Neural progenitor cell (in vitro differentiated cells): ENCODE data around the gene IFT25. TPM values are rescaled to one million over a fixed set of nuclear protein-coding genes. Genes with fewer than 3 reads are reported as not detected.

Source experiments
- DNase-seq: peaks from one replicate; pipeline ENCODE4 v3.0.0-alpha.2; 2016; ENCODE audit warnings: low spot score
- H2AFZ ChIP-seq: fragments of 200-600 bp; sonication (generic); replicated peaks from 2 replicates; pipeline ENCODE4 v1.6.1; 2016; ENCODE audit warnings: antibody characterized with exemption
- H3F3A ChIP-seq: fragments of 200-600 bp; sonication (generic); 2 replicates; pipeline ENCODE4 v1.6.1; 2016; ENCODE audit warnings: antibody characterized with exemption, low read depth
- H3K27ac ChIP-seq: fragments of 200-600 bp; sonication (generic); 2 replicates; pipeline ENCODE4 v1.5.1; 2016; ENCODE audit warnings: mild to moderate bottlenecking
- H3K27me3 ChIP-seq: fragments of 200-600 bp; sonication (generic); 2 replicates; pipeline ENCODE4 v1.6.1; 2016; ENCODE audit warnings: mild to moderate bottlenecking, moderate library complexity
- H3K36me3 ChIP-seq: fragments of 200-600 bp; sonication (generic); 2 replicates; pipeline ENCODE4 v1.5.1; 2016
- H3K4me1 ChIP-seq: fragments of 200-600 bp; sonication (generic); 2 replicates; pipeline ENCODE4 v1.6.1; 2016; ENCODE audit warnings: mixed run types
- H3K4me2 ChIP-seq: fragments of 200-600 bp; sonication (generic); 2 replicates; pipeline ENCODE4 v1.6.1; 2016
- H3K4me3 ChIP-seq: fragments of 200-600 bp; sonication (generic); 2 replicates; pipeline ENCODE4 v1.5.1; 2016
- H3K79me2 ChIP-seq: fragments of 200-600 bp; sonication (generic); 2 replicates; pipeline ENCODE4 v1.6.1; 2016; ENCODE audit warnings: low read depth
- H3K9ac ChIP-seq: fragments of 200-600 bp; sonication (generic); 2 replicates; pipeline ENCODE4 v1.6.1; 2016
- H3K9me3 ChIP-seq: fragments of 200-600 bp; sonication (generic); 2 replicates; pipeline ENCODE4 v1.5.1; 2016; ENCODE audit warnings: low read depth
- H4K20me1 ChIP-seq: fragments of 200-600 bp; sonication (generic); 2 replicates; pipeline ENCODE4 v1.6.1; 2016; ENCODE audit warnings: low read depth
- H3K27ac Mint-ChIP-seq: 3 replicates; pipeline ENCODE4 v1.8.0; 2021; ENCODE audit warnings: mixed read lengths
- H3K27me3 Mint-ChIP-seq: 2 replicates; pipeline ENCODE4 v1.8.0; 2022; ENCODE audit warnings: low read depth, mild to moderate bottlenecking, inconsistent platforms, moderate library complexity, mixed read lengths; ENCODE audit not compliant: insufficient read depth
- H3K36me3 Mint-ChIP-seq: 3 replicates; pipeline ENCODE4 v1.8.0; 2021; ENCODE audit warnings: mixed read lengths
- H3K4me1 Mint-ChIP-seq: 3 replicates; pipeline ENCODE4 v1.8.0; 2021; ENCODE audit warnings: mixed read lengths
- H3K4me3 Mint-ChIP-seq: 3 replicates; pipeline ENCODE4 v1.8.0; 2021; ENCODE audit warnings: mild to moderate bottlenecking, moderate library complexity, mixed read lengths
- H3K9me3 Mint-ChIP-seq: 3 replicates; pipeline ENCODE4 v1.8.0; 2020; ENCODE audit warnings: mixed read lengths
- CTCF ChIP-seq: fragments of 200-600 bp; sonication (generic); IDR thresholded peaks from 2 replicates; pipeline ENCODE4 v1.5.1; 2017; ENCODE audit warnings: antibody characterized with exemption, mild to moderate bottlenecking
- EZH2 ChIP-seq: fragments of 200-600 bp; sonication (generic); IDR thresholded peaks from 2 replicates; pipeline ENCODE4 v1.6.1; 2017; ENCODE audit warnings: antibody characterized with exemption, mild to moderate bottlenecking, moderate library complexity
- EZH2phosphoT487 ChIP-seq: fragments of 200-600 bp; sonication (generic); IDR thresholded peaks from 2 replicates; pipeline ENCODE4 v1.6.1; 2017; ENCODE audit warnings: antibody characterized with exemption
- total RNA-seq: library from RNA; depleted of rRNA; stranded (reverse); fragments of >200 nt; gene quantifications from 2 replicates; pipeline ENCODE4 v1.2.3, GENCODE V29; 2015; ENCODE audit warnings: low replicate concordance

IFT25 gene
- total RNA-seq, 1 donor from 2014 or later, result 54.0 TPM

DNA sequence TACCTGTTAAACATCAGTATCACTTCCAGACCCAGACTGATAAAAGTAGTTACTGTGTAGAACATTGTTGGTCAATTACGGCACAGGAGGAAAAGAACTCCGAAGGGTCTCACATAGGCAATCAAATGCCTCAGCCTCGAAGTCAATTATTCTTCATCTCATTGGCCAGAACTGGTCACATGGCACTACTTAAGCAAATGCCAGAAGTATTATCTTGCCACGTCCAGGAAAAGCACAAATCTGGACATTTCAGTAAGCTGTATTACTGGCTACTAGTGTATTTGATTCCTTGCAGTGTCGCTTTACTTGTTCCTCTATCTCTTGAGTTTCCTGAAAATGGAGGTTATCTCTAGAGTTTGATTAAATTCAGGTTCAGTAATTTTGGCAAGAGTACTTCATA lies 27.2 kb downstream of the IFT25 start:
- no peak for DNase-seq
- Mint-ChIP-seq H3K27me3 (no peaks in the 10 kb centered on the region), H3K4me3 (no peak overlapping the region), H3K27ac (no peak overlapping the region), H3K9me3 (no peaks in the 10 kb centered on the region), H3K4me1 (peaks cover 7% of the 10 kb centered on the region), H3K36me3 (peaks cover 33% of the 10 kb centered on the region)
- no peaks in the 10 kb centered on the region for H3K27me3 ChIP-seq
- TF ChIP-seq CTCF (no peak), EZH2 (no peak), EZH2phosphoT487 (no peak)
- H3K4me3 ChIP-seq, result no peak overlapping the region
- no peak overlapping the region for H3K9ac ChIP-seq
- H3K36me3 ChIP-seq, result peaks cover 8% of the 10 kb centered on the region
- H3K79me2 ChIP-seq, result no peaks in the 10 kb centered on the region
- no peak overlapping the region for H3K4me2 ChIP-seq
- H2AFZ ChIP-seq, result no peak overlapping the region
- peaks cover 14% of the 10 kb centered on the region for H3K4me1 ChIP-seq
- H3F3A ChIP-seq, result no peaks in the 10 kb centered on the region
- no peak overlapping the region for H3K27ac ChIP-seq
- no peaks in the 10 kb centered on the region for H3K9me3 ChIP-seq
- H4K20me1 ChIP-seq, result no peaks in the 10 kb centered on the region

GRCh38 chr1:53913352-53914033 lies 32.0 kb downstream of the IFT25 start:
- H3K4me3 Mint-ChIP-seq, result no peak overlapping the region
- no peak overlapping the region for H2AFZ ChIP-seq
- H3K27ac Mint-ChIP-seq, result peak overlapping the region; percentile 21
- H3K4me1 Mint-ChIP-seq, result peaks cover 7% of the 10 kb centered on the region
- H3K4me2 ChIP-seq, result no peak overlapping the region
- H3K4me3 ChIP-seq, result no peak overlapping the region
- no peak for TF ChIP-seq EZH2
- TF ChIP-seq CTCF, result no peak
- no peak for TF ChIP-seq EZH2phosphoT487
- H3K36me3 ChIP-seq, result no peaks in the 10 kb centered on the region
- peak; percentile 15 for DNase-seq
- no peaks in the 10 kb centered on the region for H3K9me3 Mint-ChIP-seq
- peaks cover 18% of the 10 kb centered on the region for H3K4me1 ChIP-seq
- H3K9ac ChIP-seq, result no peak overlapping the region
- H3K79me2 ChIP-seq, result no peaks in the 10 kb centered on the region
- no peaks in the 10 kb centered on the region for H4K20me1 ChIP-seq
- no peaks in the 10 kb centered on the region for H3K27me3 ChIP-seq
- no peaks in the 10 kb centered on the region for H3F3A ChIP-seq
- H3K27ac ChIP-seq, result no peak overlapping the region
- no peaks in the 10 kb centered on the region for H3K27me3 Mint-ChIP-seq
- peaks cover 10% of the 10 kb centered on the region for H3K36me3 Mint-ChIP-seq
- no peaks in the 10 kb centered on the region for H3K9me3 ChIP-seq

DNA sequence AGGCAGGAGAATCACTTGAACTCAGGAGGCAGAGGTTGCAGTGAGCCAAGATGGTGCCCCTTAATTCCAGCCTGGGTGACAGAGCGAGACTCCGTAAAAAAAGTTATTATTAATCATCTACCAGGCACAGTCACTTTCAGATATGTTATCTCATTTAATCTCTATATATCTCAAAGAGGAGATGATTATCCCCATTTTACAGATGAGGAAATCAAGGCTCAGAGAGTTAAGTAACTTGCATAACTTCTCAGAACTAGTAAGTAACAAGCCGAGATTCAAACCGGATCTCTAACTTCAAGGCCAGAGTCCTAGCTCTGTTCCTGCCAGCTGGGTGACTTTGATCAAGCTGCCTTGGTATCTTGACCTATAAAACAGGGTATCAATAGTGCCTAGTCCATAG lies 34.1 kb downstream of the IFT25 start:
- no peaks in the 10 kb centered on the region for H3K27me3 Mint-ChIP-seq
- peaks cover 7% of the 10 kb centered on the region for H3K4me1 Mint-ChIP-seq
- TF ChIP-seq EZH2phosphoT487, result no peak
- no peak for TF ChIP-seq CTCF
- TF ChIP-seq EZH2, result no peak
- no peak overlapping the region for H3K27ac Mint-ChIP-seq
- Histone ChIP-seq H3K4me1 (peaks cover 18% of the 10 kb centered on the region), H4K20me1 (no peaks in the 10 kb centered on the region), H3K4me2 (no peak overlapping the region), H3K27me3 (no peaks in the 10 kb centered on the region), H3K27ac (no peak overlapping the region), H3K36me3 (no peaks in the 10 kb centered on the region), H3K79me2 (no peaks in the 10 kb centered on the region), H3K4me3 (no peak overlapping the region), H3K9me3 (no peaks in the 10 kb centered on the region), H2AFZ (no peak overlapping the region), H3K9ac (no peak overlapping the region), H3F3A (no peaks in the 10 kb centered on the region)
- H3K36me3 Mint-ChIP-seq, result peaks cover 6% of the 10 kb centered on the region
- H3K9me3 Mint-ChIP-seq, result no peaks in the 10 kb centered on the region
- DNase-seq, result no peak
- no peak overlapping the region for H3K4me3 Mint-ChIP-seq
